SU-DHL-6 (cell line): ENCODE measurements around the gene CTF1.

Source experiments
- EZH2phosphoT487 ChIP-seq: fragments of 200-600 bp; sonication (generic), shearing (Covaris generic); conservative IDR thresholded peaks from 2 replicates; pipeline ENCODE4 v1.6.1; 2018; ENCODE audit warnings: mild to moderate bottlenecking, antibody characterized with exemption, low read length, moderate library complexity, mixed read lengths
- TF ChIP-seq, protein P1 (sequence below): fragments of 200-600 bp; sonication (generic); IDR thresholded peaks from one replicate; pipeline ENCODE4 v1.5.1; 2017; ENCODE audit warnings: antibody characterized with exemption, mild to moderate bottlenecking, low read length, moderate library complexity; ENCODE audit not compliant: insufficient read depth, poor library complexity, severe bottlenecking

DNA sequence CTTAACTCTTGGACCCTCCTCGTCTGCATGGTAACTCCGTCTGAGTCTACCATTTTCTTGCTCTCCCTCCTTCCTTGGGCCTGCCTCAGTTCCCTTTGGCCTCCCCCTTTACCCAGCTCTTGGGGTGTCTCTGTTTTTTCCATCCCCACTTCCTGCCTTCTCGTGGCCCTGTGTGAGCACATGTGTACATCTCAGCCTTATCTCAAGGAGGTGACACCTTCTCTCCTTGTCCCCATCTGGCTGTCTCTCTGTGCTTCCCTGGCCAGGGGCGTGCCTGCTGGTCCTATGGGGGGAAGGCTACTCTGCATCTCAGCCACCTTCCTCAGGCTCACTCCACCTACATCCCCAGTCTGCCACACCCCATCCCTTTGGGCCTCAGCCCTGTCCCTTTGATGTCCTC is 6.6 kb downstream of the CTF1 start:
- TF ChIP-seq, protein P1, sequence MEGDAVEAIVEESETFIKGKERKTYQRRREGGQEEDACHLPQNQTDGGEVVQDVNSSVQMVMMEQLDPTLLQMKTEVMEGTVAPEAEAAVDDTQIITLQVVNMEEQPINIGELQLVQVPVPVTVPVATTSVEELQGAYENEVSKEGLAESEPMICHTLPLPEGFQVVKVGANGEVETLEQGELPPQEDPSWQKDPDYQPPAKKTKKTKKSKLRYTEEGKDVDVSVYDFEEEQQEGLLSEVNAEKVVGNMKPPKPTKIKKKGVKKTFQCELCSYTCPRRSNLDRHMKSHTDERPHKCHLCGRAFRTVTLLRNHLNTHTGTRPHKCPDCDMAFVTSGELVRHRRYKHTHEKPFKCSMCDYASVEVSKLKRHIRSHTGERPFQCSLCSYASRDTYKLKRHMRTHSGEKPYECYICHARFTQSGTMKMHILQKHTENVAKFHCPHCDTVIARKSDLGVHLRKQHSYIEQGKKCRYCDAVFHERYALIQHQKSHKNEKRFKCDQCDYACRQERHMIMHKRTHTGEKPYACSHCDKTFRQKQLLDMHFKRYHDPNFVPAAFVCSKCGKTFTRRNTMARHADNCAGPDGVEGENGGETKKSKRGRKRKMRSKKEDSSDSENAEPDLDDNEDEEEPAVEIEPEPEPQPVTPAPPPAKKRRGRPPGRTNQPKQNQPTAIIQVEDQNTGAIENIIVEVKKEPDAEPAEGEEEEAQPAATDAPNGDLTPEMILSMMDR: no peak
- no peak for TF ChIP-seq EZH2phosphoT487
